IMR-90 (cell line): ENCODE measurements around the gene XPC. TPM values are rescaled to one million over a fixed set of nuclear protein-coding genes. Genes with fewer than 3 reads are reported as not detected.

Experiments used
- ATAC-seq: fragments of 200-7000 bp; cut with Tn5 transposase; 2 replicates; pipeline ENCODE4 v1.9.1; 2020; ENCODE audit warnings: low read depth, mild to moderate bottlenecking, moderate library complexity
- BruUV-seq: library from RNA; stranded (reverse); fragments of 400-500 nt; replicated peaks from 2 replicates; lab custom pipeline; 2021; lab: Mats Ljungman, UMichigan
- CTCF ChIA-PET: fragments of 300-600 bp; formaldehyde crosslinking; extraction: SDS; loops from one replicate; lab custom pipeline; 2021; ENCODE audit warnings: antibody characterized with exemption; lab: Yijun Ruan, JAX
- POLR2A ChIA-PET: fragments of 300-600 bp; sonication (Branson Sonifier 250); formaldehyde crosslinking; loops from one replicate; lab custom pipeline; 2022; ENCODE audit warnings: antibody characterized with exemption; ENCODE audit not compliant: unreplicated experiment; lab: Charles Lee
- DNase-seq: peaks from one replicate; pipeline ENCODE4 v3.0.0; 2013
- H2AFZ ChIP-seq: replicated peaks from 2 replicates; pipeline ENCODE3; 2013; ENCODE audit warnings: low read length, mild to moderate bottlenecking; ENCODE audit not compliant: poor library complexity
- H2AK5ac ChIP-seq: 2 replicates; pipeline ENCODE4 v1.6.1; 2013; ENCODE audit warnings: low read depth, low read length, inconsistent platforms
- H2AK9ac ChIP-seq: replicated peaks from 2 replicates; pipeline ENCODE3; 2013; ENCODE audit warnings: mild to moderate bottlenecking, low read depth, low read length, moderate library complexity; ENCODE audit not compliant: poor library complexity
- H2BK120ac ChIP-seq: 2 replicates; pipeline ENCODE4 v1.6.1; 2013; ENCODE audit warnings: low read depth, low read length, inconsistent platforms
- H2BK15ac ChIP-seq: 3 replicates; pipeline ENCODE4 v1.6.1; 2013; ENCODE audit warnings: low read depth, low read length, inconsistent platforms
- H2BK20ac ChIP-seq: 2 replicates; pipeline ENCODE4 v1.6.1; 2013; ENCODE audit warnings: low read depth, mild to moderate bottlenecking, inconsistent platforms, low read length, moderate library complexity
- H2BK5ac ChIP-seq: 2 replicates; pipeline ENCODE4 v1.6.1; 2013; ENCODE audit warnings: mild to moderate bottlenecking, low read depth, low read length, inconsistent platforms; ENCODE audit not compliant: poor library complexity, severe bottlenecking
- H3K14ac ChIP-seq: replicated peaks from 2 replicates; pipeline ENCODE4 v1.6.1; 2013; ENCODE audit warnings: low read depth, low read length, inconsistent platforms
- H3K18ac ChIP-seq: 2 replicates; pipeline ENCODE4 v1.6.1; 2013; ENCODE audit warnings: low read depth, low read length, control low read depth
- H3K23ac ChIP-seq: 2 replicates; pipeline ENCODE4 v1.6.1; 2013; ENCODE audit warnings: low read depth, low read length, inconsistent platforms
- H3K27ac ChIP-seq: 2 replicates; pipeline ENCODE4 v1.5.1; 2013; ENCODE audit warnings: mild to moderate bottlenecking, control low read depth, low read length; ENCODE audit not compliant: insufficient read depth
- H3K27me3 ChIP-seq: 2 replicates; pipeline ENCODE4 v1.6.1; 2013; ENCODE audit warnings: low read length; ENCODE audit not compliant: control insufficient read depth, insufficient read depth
- H3K36me3 ChIP-seq: 2 replicates; pipeline ENCODE4 v1.6.1; 2013; ENCODE audit warnings: low read length, mixed read lengths; ENCODE audit not compliant: control insufficient read depth, insufficient read depth
- H3K4ac ChIP-seq: 2 replicates; pipeline ENCODE4 v1.6.1; 2013; ENCODE audit warnings: low read depth, low read length, inconsistent platforms
- H3K4me1 ChIP-seq: 2 replicates; pipeline ENCODE4 v1.6.1; 2013; ENCODE audit warnings: low read length, mixed read lengths; ENCODE audit not compliant: control insufficient read depth, insufficient read depth
- H3K4me2 ChIP-seq: 2 replicates; pipeline ENCODE4 v1.6.1; 2013; ENCODE audit warnings: low read depth, mild to moderate bottlenecking, control low read depth, low read length, moderate library complexity
- H3K4me3 ChIP-seq: 2 replicates; pipeline ENCODE4 v1.5.1; 2013; ENCODE audit warnings: low read depth, mild to moderate bottlenecking, control low read depth, low read length, moderate library complexity; ENCODE audit not compliant: insufficient read depth
- H3K56ac ChIP-seq: 2 replicates; pipeline ENCODE4 v1.6.1; 2013; ENCODE audit warnings: low read length, inconsistent platforms; ENCODE audit not compliant: insufficient read depth; ENCODE audit errors: extremely low read depth
- H3K79me1 ChIP-seq, 2 experiments: 2 replicates each; pipeline ENCODE4 v1.6.1; 2013; ENCODE audit warnings: low read length in 2 of 2, inconsistent platforms in 1 of 2, low read depth in 1 of 2
- H3K9ac ChIP-seq: 2 replicates; pipeline ENCODE4 v1.6.1; 2013; ENCODE audit warnings: low read depth, low read length, control low read depth
- H3K9me1 ChIP-seq: 2 replicates; pipeline ENCODE4 v1.6.1; 2013; ENCODE audit warnings: low read length, inconsistent platforms; ENCODE audit not compliant: insufficient read depth
- H3K9me3 ChIP-seq: 2 replicates; pipeline ENCODE4 v1.6.1; 2013; ENCODE audit warnings: low read length; ENCODE audit not compliant: control insufficient read depth, insufficient read depth
- H4K20me1 ChIP-seq: 2 replicates; pipeline ENCODE4 v1.6.1; 2013; ENCODE audit warnings: low read length, inconsistent platforms; ENCODE audit not compliant: insufficient read depth
- H4K5ac ChIP-seq: 2 replicates; pipeline ENCODE4 v1.6.1; 2013; ENCODE audit warnings: mild to moderate bottlenecking, low read depth, low read length, control low read depth
- H4K8ac ChIP-seq, 2 experiments: 2 replicates each; pipeline ENCODE4 v1.6.1; 2013; ENCODE audit warnings: low read depth in 2 of 2, low read length in 2 of 2, control low read depth in 1 of 2, inconsistent platforms in 1 of 2
- H4K91ac ChIP-seq: 2 replicates; pipeline ENCODE4 v1.6.1; 2013; ENCODE audit warnings: low read depth, low read length, inconsistent platforms; ENCODE audit not compliant: insufficient read depth
- BHLHE40 ChIP-seq: fragments of 150-350 bp; IDR thresholded peaks from 2 replicates; pipeline ENCODE4 v1.6.1; 2016; ENCODE audit warnings: mild to moderate bottlenecking, low read depth, low read length
- CEBPB ChIP-seq: IDR thresholded peaks from 2 replicates; pipeline ENCODE4 v1.6.1; 2012; ENCODE audit warnings: low read depth, low read length, improper control_type of control experiment
- CHD1 ChIP-seq: IDR thresholded peaks from 2 replicates; pipeline ENCODE4 v1.6.1; 2012; ENCODE audit warnings: low read depth, low read length, improper control_type of control experiment
- CTCF ChIP-seq: conservative IDR thresholded peaks from 2 replicates; pipeline ENCODE4 v1.5.1; 2012; ENCODE audit warnings: mild to moderate bottlenecking, low read depth, low read length, improper control_type of control experiment
- ELK1 ChIP-seq: fragments of 150-350 bp; IDR thresholded peaks from 2 replicates; pipeline ENCODE4 v1.6.1; 2016; ENCODE audit warnings: low read depth, mild to moderate bottlenecking, low read length, moderate library complexity, borderline replicate concordance
- FOS ChIP-seq: fragments of 150-350 bp; IDR thresholded peaks from 2 replicates; pipeline ENCODE4 v1.6.1; 2016; ENCODE audit warnings: low read depth, low read length
- MAFK ChIP-seq: IDR thresholded peaks from 2 replicates; pipeline ENCODE4 v1.6.1; 2012; ENCODE audit warnings: low read depth, low read length, improper control_type of control experiment
- MAZ ChIP-seq: IDR thresholded peaks from 2 replicates; pipeline ENCODE4 v1.6.1; 2012; ENCODE audit warnings: low read depth, mild to moderate bottlenecking, low read length, improper control_type of control experiment, moderate library complexity, borderline replicate concordance
- MXI1 ChIP-seq: IDR thresholded peaks from 2 replicates; pipeline ENCODE4 v1.6.1; 2012; ENCODE audit warnings: low read depth, mild to moderate bottlenecking, low read length, moderate library complexity, borderline replicate concordance
- NFE2L2 ChIP-seq: fragments of 150-350 bp; IDR thresholded peaks from 2 replicates; pipeline ENCODE4 v1.6.1; 2016; ENCODE audit warnings: low read depth, mild to moderate bottlenecking, low read length
- POLR2A ChIP-seq: IDR thresholded peaks from 2 replicates; pipeline ENCODE4 v1.6.1; 2012; ENCODE audit warnings: mild to moderate bottlenecking, low read depth, low read length
- RAD21 ChIP-seq: IDR thresholded peaks from 2 replicates; pipeline ENCODE4 v1.6.1; 2012; ENCODE audit warnings: low read length, improper control_type of control experiment
- RCOR1 ChIP-seq: IDR thresholded peaks from 2 replicates; pipeline ENCODE4 v1.6.1; 2012; ENCODE audit warnings: mild to moderate bottlenecking, low read length, improper control_type of control experiment; ENCODE audit not compliant: insufficient replicate concordance
- RFX5 ChIP-seq: IDR thresholded peaks from 2 replicates; pipeline ENCODE4 v1.8.0; 2012; ENCODE audit warnings: low read depth, mild to moderate bottlenecking, low read length, moderate library complexity
- SMC3 ChIP-seq: fragments of 150-350 bp; IDR thresholded peaks from 2 replicates; pipeline ENCODE4 v1.6.1; 2016; ENCODE audit warnings: low read depth, mild to moderate bottlenecking, antibody characterized with exemption, low read length, moderate library complexity
- WGBS, 2 experiments: methylation state at CpG; one replicate each; pipeline versions ENCODE4 v1.1.5 to v1.1.7; 2013; ENCODE audit warnings: missing lambda C conversion rate in 2 of 2; ENCODE audit not compliant: insufficient read length in 1 of 2; ENCODE audit errors: extremely low coverage in 2 of 2; 5-methylcytosine and 5-hydroxymethylcytosine counted together
- dilution Hi-C: fragments of 300-500 bp; cut with HindIII; formaldehyde crosslinking; loops from one replicate; pipeline ENCODE4 v1.14.3; 2018; ENCODE audit warnings: low sequenced_read_pairs; ENCODE audit not compliant: unreplicated experiment
- in situ Hi-C: fragments of 300-500 bp; cut with MboI; formaldehyde crosslinking; loops from 3 replicates; pipeline ENCODE4 v1.14.3; 2019; ENCODE audit warnings: low sequenced_read_pairs, inconsistent platforms, mixed read lengths
- intact Hi-C: fragments of 100-400 bp; cut with micrococcal nuclease; formaldehyde crosslinking; loops from 2 replicates; pipeline ENCODE4 v1.10.0; 2022
- polyA plus RNA-seq, 3 experiments: library from polyadenylated mRNA; depleted of rRNA; stranded (reverse); fragments of >200 nt; gene quantifications; 2 replicates each; pipeline ENCODE4 v1.2.3, GENCODE V29; 2012; ENCODE audit warnings: low replicate concordance in 1 of 3
- total RNA-seq: library from RNA; depleted of rRNA; stranded (reverse); fragments of >200 nt; gene quantifications from 2 replicates; pipeline ENCODE4 v1.2.3, GENCODE V29; 2012
- TF ChIP-seq, protein P1 (sequence below): fragments of 150-350 bp; IDR thresholded peaks from 2 replicates; pipeline ENCODE4 v1.6.1; 2017; ENCODE audit warnings: mild to moderate bottlenecking, antibody characterized with exemption, low read length, low read depth

The XPC gene
- total and polyA plus RNA-seq, 2 of the 4 experiments (the other 2 are of a cell fraction), result 30.9 to 48.8 TPM

GRCh38 chr3:14154895-14155440, 23.4 kb downstream of the XPC start:
- H2BK120ac ChIP-seq, result no peak overlapping the region
- no peak for ATAC-seq

More at GRCh38 chr3:14154895-14155440, 23.4 kb downstream of the XPC start:
- Histone ChIP-seq H2BK15ac (no peak overlapping the region), H3K18ac (no peak overlapping the region), H3K9me3 (no peaks in the 10 kb centered on the region), H3K23ac (no peak overlapping the region), H3K9ac (no peak overlapping the region), H2BK5ac (no peak overlapping the region), H3K4me3 (no peak overlapping the region), H2AK9ac (no peak overlapping the region), H2AFZ (no peak overlapping the region), H3K79me1 (peaks cover 25 to 35% of the 10 kb centered on the region in 2 experiments), H2AK5ac (no peak overlapping the region), H2BK20ac (no peak overlapping the region), H3K9me1 (peaks cover 2% of the 10 kb centered on the region; the same call in 1 of the 2 replicates), H3K4me2 (no peak overlapping the region), H4K91ac (no peak overlapping the region), H4K20me1 (no peaks in the 10 kb centered on the region), H3K14ac (no peak overlapping the region), H3K36me3 (peaks cover 70% of the 10 kb centered on the region), H3K4ac (no peak overlapping the region), H3K27me3 (no peaks in the 10 kb centered on the region), H3K4me1 (no peaks in the 10 kb centered on the region), H3K27ac (no peak overlapping the region), H4K5ac (no peak overlapping the region), H3K56ac (no peak overlapping the region), H4K8ac (no peak overlapping the region)
- in situ Hi-C loops, result no loop called here
- no TSS peak for BruUV-seq
- no peak for TF ChIP-seq POLR2A
- TF ChIP-seq RFX5, result no peak
- no peak for TF ChIP-seq SMC3
- no peak for TF ChIP-seq CHD1
- no peak for TF ChIP-seq MXI1
- TF ChIP-seq BHLHE40, result no peak
- TF ChIP-seq NFE2L2, result no peak
- TF ChIP-seq RAD21, result no peak
- no peak for TF ChIP-seq CEBPB
- TF ChIP-seq, protein P1, sequence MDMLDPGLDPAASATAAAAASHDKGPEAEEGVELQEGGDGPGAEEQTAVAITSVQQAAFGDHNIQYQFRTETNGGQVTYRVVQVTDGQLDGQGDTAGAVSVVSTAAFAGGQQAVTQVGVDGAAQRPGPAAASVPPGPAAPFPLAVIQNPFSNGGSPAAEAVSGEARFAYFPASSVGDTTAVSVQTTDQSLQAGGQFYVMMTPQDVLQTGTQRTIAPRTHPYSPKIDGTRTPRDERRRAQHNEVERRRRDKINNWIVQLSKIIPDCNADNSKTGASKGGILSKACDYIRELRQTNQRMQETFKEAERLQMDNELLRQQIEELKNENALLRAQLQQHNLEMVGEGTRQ, result no peak
- TF ChIP-seq FOS, result no peak
- TF ChIP-seq MAZ, result no peak
- no peak for TF ChIP-seq ELK1
- no peak for TF ChIP-seq CTCF
- TF ChIP-seq RCOR1, result no peak
- no peak for TF ChIP-seq MAFK
- DNase-seq, result no peak
- POLR2A ChIA-PET, result no interaction called here
- 86% methylated on average over 7 of the region's 7 CpGs; no CpG with 5 or more reads in 1 of the 2 experiments for WGBS, 2 experiments
- dilution Hi-C loops, result no loop called here
- CTCF ChIA-PET, result no interaction called here
- intact Hi-C loops, result no loop called here
